ENCODE results near the gene HABP2. TPM values are rescaled to one million over a fixed set of nuclear protein-coding genes. Genes with fewer than 3 reads are reported as not detected.

Gene HABP2
- total RNA-seq, 1 donor from 2014 or later, result not detected

DNA sequence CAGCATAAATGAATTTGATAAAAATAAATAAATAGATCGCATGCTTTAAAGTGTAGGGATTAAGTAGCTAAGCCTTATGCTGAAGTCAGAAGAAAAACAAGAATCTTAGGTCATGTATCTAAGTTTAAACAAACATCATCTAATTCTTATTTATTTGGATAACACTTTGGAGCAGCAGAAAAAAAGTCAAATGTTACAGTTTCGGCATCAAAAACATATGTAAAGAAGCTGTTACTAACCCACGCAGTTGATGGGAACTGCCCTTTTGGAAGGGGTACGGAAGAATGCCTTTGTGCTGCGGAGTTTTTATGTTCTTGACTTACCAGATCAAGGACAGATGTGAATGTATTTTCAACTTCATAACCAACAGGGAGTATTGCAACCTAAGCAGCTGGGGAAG is 37.3 kb upstream of the HABP2 start:
- H3K27me3 ChIP-seq (ENCODE audit: control insufficient read depth, insufficient read depth, low read length), result no peaks in the 10 kb centered on the region
- no peak for DNase-seq (ENCODE audit: low read depth)
- H3K4me3 ChIP-seq (ENCODE audit: low read depth, low read length), result no peak overlapping the region
- FAIRE-seq, result no peak
- TF ChIP-seq, protein P1, sequence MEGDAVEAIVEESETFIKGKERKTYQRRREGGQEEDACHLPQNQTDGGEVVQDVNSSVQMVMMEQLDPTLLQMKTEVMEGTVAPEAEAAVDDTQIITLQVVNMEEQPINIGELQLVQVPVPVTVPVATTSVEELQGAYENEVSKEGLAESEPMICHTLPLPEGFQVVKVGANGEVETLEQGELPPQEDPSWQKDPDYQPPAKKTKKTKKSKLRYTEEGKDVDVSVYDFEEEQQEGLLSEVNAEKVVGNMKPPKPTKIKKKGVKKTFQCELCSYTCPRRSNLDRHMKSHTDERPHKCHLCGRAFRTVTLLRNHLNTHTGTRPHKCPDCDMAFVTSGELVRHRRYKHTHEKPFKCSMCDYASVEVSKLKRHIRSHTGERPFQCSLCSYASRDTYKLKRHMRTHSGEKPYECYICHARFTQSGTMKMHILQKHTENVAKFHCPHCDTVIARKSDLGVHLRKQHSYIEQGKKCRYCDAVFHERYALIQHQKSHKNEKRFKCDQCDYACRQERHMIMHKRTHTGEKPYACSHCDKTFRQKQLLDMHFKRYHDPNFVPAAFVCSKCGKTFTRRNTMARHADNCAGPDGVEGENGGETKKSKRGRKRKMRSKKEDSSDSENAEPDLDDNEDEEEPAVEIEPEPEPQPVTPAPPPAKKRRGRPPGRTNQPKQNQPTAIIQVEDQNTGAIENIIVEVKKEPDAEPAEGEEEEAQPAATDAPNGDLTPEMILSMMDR (IDR thresholded peaks at IDR 0.05; ENCODE audit: insufficient read depth, low read length, severe bottlenecking), result no peak
- no peaks in the 10 kb centered on the region for H3K36me3 ChIP-seq (ENCODE audit: control insufficient read depth, insufficient read depth, low read length)

DNA sequence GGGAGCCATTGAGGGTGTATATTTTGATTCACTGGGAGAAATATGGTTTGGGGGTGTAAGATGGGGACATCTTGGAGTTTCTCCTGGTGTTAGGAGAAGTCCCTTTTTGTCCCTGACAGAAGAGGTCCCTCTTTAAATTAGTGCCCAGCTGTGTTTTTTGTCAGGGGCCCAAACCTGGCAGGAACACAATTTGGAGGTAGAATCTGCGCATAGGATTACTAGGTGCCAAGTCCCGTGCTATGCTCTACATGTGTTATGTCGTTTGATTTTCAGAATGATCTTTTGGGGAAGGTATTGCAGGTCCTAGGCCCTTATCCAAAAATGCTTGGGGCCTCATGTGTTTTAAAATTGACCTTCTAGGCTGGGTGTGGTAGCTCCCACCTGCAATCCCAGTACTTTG is 36.8 kb upstream of the HABP2 start:
- TF ChIP-seq, protein P1 (IDR thresholded peaks at IDR 0.05; ENCODE audit: insufficient read depth, low read length, severe bottlenecking), result no peak
- H3K36me3 ChIP-seq (ENCODE audit: control insufficient read depth, insufficient read depth, low read length), result no peaks in the 10 kb centered on the region
- FAIRE-seq (no peak), DNase-seq (ENCODE audit: low read depth) (no peak)
- H3K27me3 ChIP-seq (ENCODE audit: control insufficient read depth, insufficient read depth, low read length), result no peaks in the 10 kb centered on the region
- H3K4me3 ChIP-seq (ENCODE audit: low read depth, low read length), result no peak overlapping the region

DNA sequence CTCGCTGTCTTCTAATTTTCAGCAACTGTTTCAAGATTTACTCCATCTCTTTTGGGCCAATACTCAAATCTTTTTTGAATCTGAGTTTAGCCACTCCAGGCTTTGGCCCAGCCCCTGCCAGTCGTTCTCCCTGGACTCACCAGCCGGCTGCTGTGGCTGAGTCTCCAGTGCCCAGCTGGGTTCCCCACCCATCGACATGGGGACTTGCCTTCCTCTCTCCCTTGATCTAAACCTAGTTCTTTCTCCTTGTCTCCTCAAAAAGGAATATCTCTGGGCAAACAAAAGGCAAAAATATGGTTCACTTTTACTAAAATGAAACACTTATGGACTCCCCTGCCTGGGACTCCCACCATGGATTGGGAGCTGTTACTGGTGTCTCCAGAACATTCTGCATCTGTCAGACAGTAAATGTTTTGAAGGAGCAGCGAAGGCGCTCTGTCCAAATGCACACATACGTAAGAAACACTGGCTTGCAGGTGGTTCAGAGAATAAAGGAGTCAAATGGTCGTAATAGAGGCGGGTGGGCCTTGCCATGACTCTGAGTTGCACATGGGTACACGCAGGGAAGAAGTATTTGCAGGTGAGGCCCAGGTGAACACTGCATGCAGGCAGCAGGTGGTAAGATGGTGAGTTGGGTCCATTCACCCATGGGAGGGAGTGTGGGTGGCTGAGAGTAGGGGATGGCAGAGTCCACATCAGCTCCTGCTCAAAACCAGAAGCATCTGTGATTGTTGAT is 35.5 kb upstream of the HABP2 start:
- Histone ChIP-seq H3K27me3 (ENCODE audit: control insufficient read depth, insufficient read depth, low read length) (no peaks in the 10 kb centered on the region), H3K36me3 (ENCODE audit: control insufficient read depth, insufficient read depth, low read length) (no peaks in the 10 kb centered on the region), H3K4me3 (ENCODE audit: low read depth, low read length) (no peak overlapping the region)
- no peak for DNase-seq (ENCODE audit: low read depth)
- TF ChIP-seq, protein P1 (IDR thresholded peaks at IDR 0.05; ENCODE audit: insufficient read depth, low read length, severe bottlenecking), result no peak
- FAIRE-seq, result no peak

DNA sequence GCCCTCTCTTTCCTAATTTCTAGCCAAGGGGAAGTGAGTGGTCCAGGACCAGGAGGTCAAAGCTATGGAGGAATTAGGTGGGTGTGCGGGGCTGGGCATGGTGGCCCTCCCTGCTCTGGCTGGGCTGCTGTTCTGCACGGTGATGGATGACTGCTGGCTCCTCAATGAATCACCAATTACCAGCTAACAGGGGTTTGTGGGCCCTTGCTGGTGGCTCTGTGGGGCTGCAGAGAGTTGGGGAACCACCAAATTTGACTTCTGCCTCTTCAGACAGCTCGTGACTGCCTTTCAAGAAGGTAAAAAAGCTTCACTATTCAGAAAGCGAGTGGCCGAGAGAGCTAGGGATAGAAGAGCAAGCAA is 35.0 kb upstream of the HABP2 start:
- TF ChIP-seq, protein P1 (IDR thresholded peaks at IDR 0.05; ENCODE audit: insufficient read depth, low read length, severe bottlenecking), result no peak
- Histone ChIP-seq H3K27me3 (ENCODE audit: control insufficient read depth, insufficient read depth, low read length) (no peaks in the 10 kb centered on the region), H3K36me3 (ENCODE audit: control insufficient read depth, insufficient read depth, low read length) (no peaks in the 10 kb centered on the region), H3K4me3 (ENCODE audit: low read depth, low read length) (no peak overlapping the region)
- DNase-seq (ENCODE audit: low read depth) (no peak), FAIRE-seq (no peak)

DNA sequence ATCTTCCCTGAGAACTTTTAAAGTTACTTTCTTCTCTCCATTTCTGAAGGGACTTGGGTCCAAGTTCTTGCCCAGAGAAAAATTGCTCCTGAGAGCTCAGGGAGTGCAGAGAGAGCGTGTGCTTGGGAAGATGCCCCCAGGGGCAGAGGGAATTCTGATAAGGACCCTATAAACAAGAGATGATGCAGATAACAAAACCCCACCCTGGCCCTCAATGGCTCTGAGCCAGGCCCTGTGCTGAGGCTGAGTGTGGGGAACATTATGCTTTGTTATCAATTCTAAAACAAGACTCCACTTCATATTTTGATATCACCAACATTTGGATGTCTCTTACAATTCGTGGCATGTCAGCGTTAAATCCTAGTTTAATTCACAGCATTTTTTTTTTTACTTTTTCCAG is 34.4 kb upstream of the HABP2 start:
- FAIRE-seq, result no peak
- no peak for DNase-seq (ENCODE audit: low read depth)

More for the DNA sequence above, 34.4 kb upstream of the HABP2 start:
- Histone ChIP-seq H3K27me3 (ENCODE audit: control insufficient read depth, insufficient read depth, low read length) (no peaks in the 10 kb centered on the region), H3K36me3 (ENCODE audit: control insufficient read depth, insufficient read depth, low read length) (no peaks in the 10 kb centered on the region), H3K4me3 (ENCODE audit: low read depth, low read length) (no peak overlapping the region)
- TF ChIP-seq, protein P1 (IDR thresholded peaks at IDR 0.05; ENCODE audit: insufficient read depth, low read length, severe bottlenecking), result no peak
